Upper lobe of left lung (tissue), 4 donors: Measurements from ENCODE around the gene SEMA5A.

Experiments used
- EP300 ChIP-seq, 4 donors: sonication (generic); formaldehyde crosslinking; IDR thresholded peaks; one replicate each; pipeline ENCODE4 v1.5.1; 2017; ENCODE audit warnings: antibody characterized with exemption in 4 of 4, control low read depth in 2 of 4
- TF ChIP-seq, protein P1 (sequence below), 6 experiments: fragments of 450-650 bp in 4 of 6; fragments of 200-600 bp in 2 of 6; sonication (generic) in 2 of 6; IDR thresholded peaks; one replicate each; pipeline ENCODE4 v1.5.1; 2016 to 2019; ENCODE audit warnings: antibody characterized with exemption in 6 of 6

DNA sequence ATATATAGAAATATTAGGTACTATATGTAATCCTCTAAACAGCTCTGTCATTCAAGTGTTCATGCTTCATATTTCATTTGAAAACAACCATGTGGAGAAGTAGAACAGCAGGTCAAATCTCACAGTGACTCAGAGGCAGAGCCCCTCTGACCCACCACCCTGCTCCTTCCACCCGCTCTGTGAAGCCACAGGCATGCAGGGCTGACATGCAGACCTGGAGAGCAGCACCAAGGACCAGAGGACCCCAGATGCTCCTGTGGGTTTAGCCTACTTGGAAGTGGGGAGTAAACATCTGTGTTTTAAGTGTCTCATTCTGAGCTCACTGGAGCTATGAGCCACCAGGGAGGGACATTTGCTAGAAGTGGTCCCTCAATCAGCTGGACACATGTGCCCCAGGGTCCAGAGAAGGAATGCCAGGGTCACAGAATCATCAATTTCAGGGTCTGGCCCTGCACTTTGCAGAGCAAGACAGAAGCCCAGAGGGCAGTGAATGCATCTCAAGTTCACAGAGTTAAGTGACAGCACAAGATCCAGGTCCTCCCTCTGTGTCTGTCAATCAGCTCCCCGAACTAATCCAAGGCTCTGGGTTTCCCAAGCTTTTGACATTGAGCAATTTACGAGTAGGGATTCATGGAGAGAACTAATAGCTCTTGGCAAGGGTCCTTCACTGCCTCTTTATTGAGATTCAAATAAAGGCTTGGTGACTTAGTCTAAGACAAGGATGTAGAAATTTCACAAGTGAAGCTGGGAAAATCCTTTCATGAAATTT is 441.1 kb downstream of the SEMA5A start:
- TF ChIP-seq, protein P1, sequence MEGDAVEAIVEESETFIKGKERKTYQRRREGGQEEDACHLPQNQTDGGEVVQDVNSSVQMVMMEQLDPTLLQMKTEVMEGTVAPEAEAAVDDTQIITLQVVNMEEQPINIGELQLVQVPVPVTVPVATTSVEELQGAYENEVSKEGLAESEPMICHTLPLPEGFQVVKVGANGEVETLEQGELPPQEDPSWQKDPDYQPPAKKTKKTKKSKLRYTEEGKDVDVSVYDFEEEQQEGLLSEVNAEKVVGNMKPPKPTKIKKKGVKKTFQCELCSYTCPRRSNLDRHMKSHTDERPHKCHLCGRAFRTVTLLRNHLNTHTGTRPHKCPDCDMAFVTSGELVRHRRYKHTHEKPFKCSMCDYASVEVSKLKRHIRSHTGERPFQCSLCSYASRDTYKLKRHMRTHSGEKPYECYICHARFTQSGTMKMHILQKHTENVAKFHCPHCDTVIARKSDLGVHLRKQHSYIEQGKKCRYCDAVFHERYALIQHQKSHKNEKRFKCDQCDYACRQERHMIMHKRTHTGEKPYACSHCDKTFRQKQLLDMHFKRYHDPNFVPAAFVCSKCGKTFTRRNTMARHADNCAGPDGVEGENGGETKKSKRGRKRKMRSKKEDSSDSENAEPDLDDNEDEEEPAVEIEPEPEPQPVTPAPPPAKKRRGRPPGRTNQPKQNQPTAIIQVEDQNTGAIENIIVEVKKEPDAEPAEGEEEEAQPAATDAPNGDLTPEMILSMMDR (IDR thresholded peaks at IDR 0.05) = no peak
- TF ChIP-seq EP300 (IDR thresholded peaks at IDR 0.05) = no peak
